K562 (cell line): ENCODE measurements around the gene MZB1. TPM values are rescaled to one million over a fixed set of nuclear protein-coding genes. Genes with fewer than 3 reads are reported as not detected.

Source experiments
- ATAC-seq: fragments of 200-7000 bp; cut with Tn5 transposase; 3 replicates; pipeline ENCODE4 v1.9.1; 2020; ENCODE audit warnings: moderate library complexity
- BruUV-seq: library from RNA; stranded (reverse); fragments of 400-500 nt; replicated peaks from 2 replicates; lab custom pipeline; 2021; lab: Mats Ljungman, UMichigan
- CTCF ChIA-PET: fragments of 300-600 bp; formaldehyde crosslinking; extraction: SDS; loops from one replicate; lab custom pipeline; 2021; ENCODE audit warnings: low intra/inter-chr PET ratio; lab: Yijun Ruan, JAX
- POLR2A ChIA-PET: fragments of 300-600, 350-650 bp; sonication (Branson Sonifier 250); formaldehyde crosslinking; extraction: SDS; loops from one replicate; lab custom pipeline; 2021; ENCODE audit warnings: antibody characterized with exemption, inconsistent platforms; lab: Yijun Ruan, JAX
- DNase-seq, 4 experiments: peaks; one replicate each; pipeline versions ENCODE4 v3.0.0 to v3.0.0-alpha.2; 2011 to 2018; ENCODE audit warnings: low spot score in 3 of 4, mixed read lengths in 3 of 4; ENCODE audit errors: extremely low read depth in 1 of 4
- FAIRE-seq: peaks from 2 replicates; lab custom pipeline; 2011; peaks lifted over from hg19 to GRCh38; lab: Jason Lieb, UNC
- H2AFZ ChIP-seq: 2 replicates; pipeline ENCODE4 v1.6.0; 2011; ENCODE audit warnings: low read depth, low read length, control low read depth, inconsistent platforms
- H3K27ac ChIP-seq: fragments of 200-600 bp; 3 replicates; pipeline ENCODE4 v1.8.0; 2011; ENCODE audit warnings: low read depth, mild to moderate bottlenecking, control low read depth, inconsistent platforms, low read length, moderate library complexity, mixed read lengths; ENCODE audit errors: extremely low read depth
- H3K27me3 ChIP-seq, 2 experiments: fragments of 300-600 bp in 1 of 2; 2 replicates in 1 of 2; 3 replicates in 1 of 2; pipeline versions ENCODE4 v1.6.0 to v1.8.0; 2011; ENCODE audit warnings: inconsistent platforms in 2 of 2, low read length in 2 of 2, mild to moderate bottlenecking in 1 of 2, mixed read lengths in 1 of 2, moderate library complexity in 1 of 2; ENCODE audit not compliant: control insufficient read depth in 2 of 2, insufficient read depth in 2 of 2
- H3K36me3 ChIP-seq: fragments of 300-600 bp; 3 replicates; pipeline ENCODE4 v1.8.0; 2011; ENCODE audit warnings: mild to moderate bottlenecking, low read length, inconsistent platforms; ENCODE audit not compliant: control insufficient read depth, insufficient read depth
- H3K4me1 ChIP-seq, 2 experiments: fragments of 200-600 bp in 1 of 2; replicated peaks in 1 of 2; 2 replicates in 1 of 2; 3 replicates in 1 of 2; pipeline versions ENCODE4 v1.5.1 to v1.8.0; 2011; ENCODE audit warnings: inconsistent platforms in 2 of 2, low read length in 2 of 2, mild to moderate bottlenecking in 1 of 2, mixed read lengths in 1 of 2, moderate library complexity in 1 of 2; ENCODE audit not compliant: control insufficient read depth in 2 of 2, insufficient read depth in 2 of 2
- H3K4me2 ChIP-seq: 2 replicates; pipeline ENCODE4 v1.6.1; 2011; ENCODE audit warnings: low read length, control low read depth, inconsistent platforms, mixed read lengths; ENCODE audit not compliant: insufficient read depth
- H3K4me3 ChIP-seq: fragments of 200-600 bp; sonication (generic), shearing (Covaris generic); 2 replicates; pipeline ENCODE4 v1.5.1; 2016; ENCODE audit warnings: control low read depth, inconsistent platforms
- H3K79me2 ChIP-seq: fragments of 200-600 bp; 3 replicates; pipeline ENCODE4 v1.8.0; 2011; ENCODE audit warnings: low read length, inconsistent platforms; ENCODE audit not compliant: control insufficient read depth, insufficient read depth
- H3K9ac ChIP-seq, 2 experiments: 2 replicates each; pipeline versions ENCODE4 v1.6.0 to v1.6.1; 2011; ENCODE audit warnings: low read depth in 2 of 2, low read length in 2 of 2, control low read depth in 1 of 2, inconsistent platforms in 1 of 2, mild to moderate bottlenecking in 1 of 2, mixed read lengths in 1 of 2; ENCODE audit not compliant: insufficient read depth in 1 of 2
- H3K9me1 ChIP-seq: one replicate; pipeline ENCODE4 v1.6.0; 2011; ENCODE audit warnings: inconsistent platforms, mild to moderate bottlenecking, low read length, moderate library complexity; ENCODE audit not compliant: control insufficient read depth, insufficient read depth
- H3K9me3 ChIP-seq: replicated peaks from 2 replicates; pipeline ENCODE4 v1.5.1; 2011; ENCODE audit warnings: low read depth, low read length, inconsistent platforms; ENCODE audit not compliant: control insufficient read depth, insufficient read depth
- H4K20me1 ChIP-seq: replicated peaks from 2 replicates; pipeline ENCODE4 v1.6.1; 2011; ENCODE audit warnings: low read length, inconsistent platforms, mixed read lengths; ENCODE audit not compliant: control insufficient read depth, insufficient read depth
- ATF7 ChIP-seq: fragments of 450-650 bp; IDR thresholded peaks from 2 replicates; pipeline ENCODE4 v1.7.1; 2014; ENCODE audit warnings: mild to moderate bottlenecking, moderate library complexity
- BCL6 ChIP-seq: fragments of 250-450 bp; sonication (Bioruptor Pico); IDR thresholded peaks from 2 replicates; pipeline ENCODE4 v1.4.0; 2020
- CHD4 ChIP-seq: fragments of 200-600 bp; sonication (generic); IDR thresholded peaks from 3 replicates; pipeline ENCODE4 v1.6.1; 2012; ENCODE audit warnings: low read depth, mild to moderate bottlenecking, mixed read lengths, low read length, inconsistent platforms; ENCODE audit not compliant: insufficient read depth, insufficient replicate concordance, poor library complexity, severe bottlenecking
- CTBP1 ChIP-seq: fragments of 450-650 bp; IDR thresholded peaks from 2 replicates; pipeline ENCODE4 v1.6.1; 2016; ENCODE audit warnings: borderline replicate concordance
- ERF ChIP-seq: fragments of 450-650 bp; formaldehyde crosslinking; IDR thresholded peaks from 2 replicates; pipeline ENCODE4 v1.4.0; 2020; ENCODE audit warnings: mild to moderate bottlenecking, mixed read lengths
- FOS ChIP-seq: IDR thresholded peaks from 3 replicates; pipeline ENCODE4 v1.6.1; 2011; ENCODE audit not compliant: insufficient read length; ENCODE audit errors: extremely low read depth
- GTF2E2 ChIP-seq: fragments of 200-800 bp; sonication (Bioruptor generic); IDR thresholded peaks from 2 replicates; pipeline ENCODE4 v1.6.1; 2016; ENCODE audit warnings: missing genetic modification characterization, missing compliant biosample characterization
- HDAC1 ChIP-seq, 2 experiments: fragments of 450-650 bp; IDR thresholded peaks; 2 replicates each; pipeline ENCODE4 v1.6.1; 2016 to 2017; ENCODE audit warnings: inconsistent platforms in 1 of 2, mild to moderate bottlenecking in 1 of 2, moderate library complexity in 1 of 2
- NFRKB ChIP-seq: fragments of 450-650 bp; IDR thresholded peaks from 2 replicates; pipeline ENCODE4 v1.6.1; 2016; ENCODE audit warnings: low read depth
- NFXL1 ChIP-seq: fragments of 450-650 bp; formaldehyde crosslinking; IDR thresholded peaks from 2 replicates; pipeline ENCODE4 v1.4.0; 2021; ENCODE audit warnings: mild to moderate bottlenecking
- PRMT5 ChIP-seq: sonication (generic); formaldehyde crosslinking; IDR thresholded peaks from 2 replicates; pipeline ENCODE4 v1.5.0; 2020; ENCODE audit warnings: missing genetic modification reagents
- SAFB ChIP-seq: fragments of 200-400 bp; formaldehyde crosslinking; IDR thresholded peaks from 2 replicates; pipeline ENCODE4 v1.6.1; 2017; ENCODE audit warnings: low read depth, low read length, borderline replicate concordance
- SNIP1 ChIP-seq: fragments of 450-650 bp; IDR thresholded peaks from 2 replicates; pipeline ENCODE4 v1.7.1; 2017; ENCODE audit warnings: low read depth, mild to moderate bottlenecking
- SRSF9 ChIP-seq: fragments of 200-400 bp; formaldehyde crosslinking; IDR thresholded peaks from 2 replicates; pipeline ENCODE4 v1.6.1; 2017; ENCODE audit warnings: low read depth, low read length, borderline replicate concordance
- TCF3 ChIP-seq: sonication (generic); formaldehyde crosslinking; IDR thresholded peaks from 2 replicates; pipeline ENCODE4 v1.4.0; 2020; ENCODE audit warnings: mild to moderate bottlenecking, missing genetic modification reagents
- U2AF1 ChIP-seq: fragments of 200-400 bp; formaldehyde crosslinking; optimal IDR thresholded peaks from 2 replicates; pipeline ENCODE3; 2017; ENCODE audit warnings: mild to moderate bottlenecking, low read depth, low read length, moderate library complexity
- ZFPM2 ChIP-seq: fragments of 250-450 bp; sonication (Bioruptor Pico); IDR thresholded peaks from 2 replicates; pipeline ENCODE4 v1.5.1; 2022; ENCODE audit warnings: mild to moderate bottlenecking
- ZNF140 ChIP-seq: fragments of 250-450 bp; sonication (Bioruptor Pico); IDR thresholded peaks from 2 replicates; pipeline ENCODE4 v1.8.0; 2021; ENCODE audit warnings: moderate library complexity, mild to moderate bottlenecking, inconsistent platforms
- WGBS: fragments of 100-300 bp; shearing (Covaris generic); methylation state at CpG from one replicate; pipeline ENCODE4 v1.1.6; 2016; ENCODE audit warnings: low coverage, mixed read lengths; ENCODE audit not compliant: insufficient coverage; ENCODE audit errors: missing lambda C conversion rate; 5-methylcytosine and 5-hydroxymethylcytosine counted together
- in situ Hi-C: fragments of 300-500 bp; cut with MboI; formaldehyde crosslinking; loops from 4 replicates; pipeline ENCODE4 v1.15.0; 2018; ENCODE audit warnings: inconsistent platforms, mixed read lengths
- intact Hi-C: fragments of 100-400 bp; cut with micrococcal nuclease; formaldehyde crosslinking; loops from 2 replicates; pipeline ENCODE4 v1.14.2; 2022
- polyA plus RNA-seq, 8 experiments: library from polyadenylated mRNA; depleted of rRNA in 4 of 8; stranded (reverse) in 5 of 8; unstranded in 3 of 8; fragments of >200 nt; fragmentation: Nextera tagmentation in 2 of 8; fragmentation: Illumina TruSeq in 1 of 8; extraction: Ambion mirVana in 2 of 8; extraction: Trizol in 1 of 8; gene quantifications; 2 replicates each; pipeline versions ENCODE4 v1.2.1 to v1.2.3, GENCODE V29; 2011 to 2014; ENCODE audit warnings: inconsistent platforms in 1 of 8, missing spikeins in 1 of 8
- total RNA-seq, 7 experiments: library from RNA; depleted of rRNA in 6 of 7; stranded (reverse); fragments of >200 nt in 6 of 7; fragmentation: Illumina TruSeq in 2 of 7; extraction: Trizol in 2 of 7; gene quantifications; 2 replicates each; pipeline versions ENCODE4 v1.2.1 to v1.2.3, GENCODE V29; 2011 to 2021; ENCODE audit warnings: low replicate concordance in 1 of 7
- TF ChIP-seq, protein P1 (sequence below): sonication (generic); formaldehyde crosslinking; IDR thresholded peaks from 2 replicates; pipeline ENCODE4 v1.8.1; 2023; ENCODE audit warnings: mild to moderate bottlenecking, missing genetic modification reagents, moderate library complexity
- TF ChIP-seq, protein P2 (sequence below): sonication (generic); formaldehyde crosslinking; IDR thresholded peaks from 2 replicates; pipeline ENCODE4 v1.8.1; 2023; ENCODE audit warnings: mild to moderate bottlenecking, missing genetic modification reagents

Gene MZB1
- total and polyA plus RNA-seq, 9 of the 15 experiments (the other 6 are each of a cell fraction or from before 2014, with no cell fraction given) = 0.13 to 0.31 TPM; not detected in 7

DNA sequence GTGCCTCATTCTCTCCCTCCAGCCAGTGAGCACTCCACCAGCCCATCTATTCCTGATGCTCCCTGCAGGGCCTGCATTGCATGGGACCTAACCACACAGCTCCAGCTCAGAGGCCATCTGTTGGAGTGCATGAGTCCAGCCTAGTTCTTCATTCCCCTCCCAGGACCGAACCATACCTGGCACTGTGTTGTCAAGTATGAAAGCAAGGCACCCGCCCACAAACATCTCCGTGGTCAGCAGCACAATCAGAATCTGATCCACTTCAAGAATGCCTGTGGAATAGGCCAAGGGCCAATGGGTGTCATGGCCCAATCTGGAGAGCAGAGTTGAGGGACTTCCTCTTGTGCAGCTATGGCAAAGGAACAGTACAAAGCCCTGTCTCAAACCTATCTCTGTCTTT is 12.5 kb downstream of the MZB1 start:
- in situ Hi-C loops (no loop called here), intact Hi-C loops (no loop called here)
- H3K27ac ChIP-seq = no peak overlapping the region
- H3K36me3 ChIP-seq = peaks cover under 1% of the 10 kb centered on the region; the same call in 1 of the 3 replicates
- H3K9ac ChIP-seq = no peak overlapping the region
- H3K4me1 ChIP-seq = peaks cover 5 to 31% of the 10 kb centered on the region in 2 experiments; a peak in 4 of 5 replicates
- 37% methylated on average over 3 of the region's 3 CpGs for WGBS
- H3K9me1 ChIP-seq = no peaks in the 10 kb centered on the region
- DNase-seq = no peak
- no peak overlapping the region for H3K4me3 ChIP-seq
- BruUV-seq = no TSS peak
- H3K4me2 ChIP-seq = no peak overlapping the region
- ChIA-PET CTCF (no interaction called here), POLR2A (interaction anchor here (0.6 kb wide), 1 partner anchor 66 kb away, joined by 3 read pairs; no protein-coding TSS in a partner anchor)
- H3K79me2 ChIP-seq = no peaks in the 10 kb centered on the region
- H3K27me3 ChIP-seq = no peaks in the 10 kb centered on the region
- no peaks in the 10 kb centered on the region for H4K20me1 ChIP-seq
- TF ChIP-seq ATF7 (no peak), BCL6 (CRISPR knock-in tag) (no peak), SNIP1 (no peak), U2AF1 (no peak), ERF (CRISPR knock-in tag) (no peak), HDAC1 (IDR thresholded peaks at IDR 0.05) (no peak), ZFPM2 (CRISPR knock-in tag) (no peak), CHD4 (no peak), TCF3 (CRISPR knock-in tag) (no peak), SRSF9 (no peak), GTF2E2 (tag) (no peak), SAFB (no peak), FOS (no peak), CTBP1 (no peak), ZNF140 (CRISPR knock-in tag) (no peak), PRMT5 (CRISPR knock-in tag) (no peak), NFRKB (no peak), NFXL1 (no peak)
- TF ChIP-seq, protein P1, sequence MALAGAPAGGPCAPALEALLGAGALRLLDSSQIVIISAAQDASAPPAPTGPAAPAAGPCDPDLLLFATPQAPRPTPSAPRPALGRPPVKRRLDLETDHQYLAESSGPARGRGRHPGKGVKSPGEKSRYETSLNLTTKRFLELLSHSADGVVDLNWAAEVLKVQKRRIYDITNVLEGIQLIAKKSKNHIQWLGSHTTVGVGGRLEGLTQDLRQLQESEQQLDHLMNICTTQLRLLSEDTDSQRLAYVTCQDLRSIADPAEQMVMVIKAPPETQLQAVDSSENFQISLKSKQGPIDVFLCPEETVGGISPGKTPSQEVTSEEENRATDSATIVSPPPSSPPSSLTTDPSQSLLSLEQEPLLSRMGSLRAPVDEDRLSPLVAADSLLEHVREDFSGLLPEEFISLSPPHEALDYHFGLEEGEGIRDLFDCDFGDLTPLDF (CRISPR knock-in tag) = no peak
- TF ChIP-seq, protein P2, sequence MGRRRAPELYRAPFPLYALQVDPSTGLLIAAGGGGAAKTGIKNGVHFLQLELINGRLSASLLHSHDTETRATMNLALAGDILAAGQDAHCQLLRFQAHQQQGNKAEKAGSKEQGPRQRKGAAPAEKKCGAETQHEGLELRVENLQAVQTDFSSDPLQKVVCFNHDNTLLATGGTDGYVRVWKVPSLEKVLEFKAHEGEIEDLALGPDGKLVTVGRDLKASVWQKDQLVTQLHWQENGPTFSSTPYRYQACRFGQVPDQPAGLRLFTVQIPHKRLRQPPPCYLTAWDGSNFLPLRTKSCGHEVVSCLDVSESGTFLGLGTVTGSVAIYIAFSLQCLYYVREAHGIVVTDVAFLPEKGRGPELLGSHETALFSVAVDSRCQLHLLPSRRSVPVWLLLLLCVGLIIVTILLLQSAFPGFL (CRISPR knock-in tag) = no peak
- H2AFZ ChIP-seq = no peak overlapping the region
- no peak for ATAC-seq
- FAIRE-seq = peak; percentile 40
- H3K9me3 ChIP-seq = no peaks in the 10 kb centered on the region
